Stimulated activated naive B cell treated with anti-CD40 and anti-IgM and Interleukin-4, amounts not matched to agents 10 μg/mL and 1 μg/mL and 100 μg/mL, for 72 hours (primary cell): Measurements from ENCODE around the gene CBFA2T3.
"Not testable (repeated sequence)": the region's sequence is repeated elsewhere in the genome, so short reads cannot be mapped to it uniquely, and the experiment has no call there.

Experiments
- ATAC-seq, 2 donors: fragments of 150-1000 bp; cut with Tn5 transposase; replicated peaks; 2 replicates each; pipeline ENCODE4 v1.10.0; 2021; ENCODE audit warnings: moderate library complexity in 1 of 2
- DNase-seq: peaks from one replicate; pipeline ENCODE4 v3.0.0; 2021
- H3K27ac Mint-ChIP-seq: one replicate; pipeline ENCODE4 v1.8.0; 2022; ENCODE audit warnings: mild to moderate bottlenecking, mixed read lengths
- H3K27me3 Mint-ChIP-seq, 2 donors: one replicate each; pipeline ENCODE4 v1.8.0; 2022; ENCODE audit warnings: mixed read lengths in 2 of 2
- H3K36me3 Mint-ChIP-seq, 2 donors: one replicate each; pipeline ENCODE4 v1.8.0; 2022; ENCODE audit warnings: mixed read lengths in 2 of 2, mild to moderate bottlenecking in 1 of 2
- H3K4me1 Mint-ChIP-seq, 2 donors: one replicate each; pipeline ENCODE4 v1.8.0; 2022; ENCODE audit warnings: mixed read lengths in 2 of 2, mild to moderate bottlenecking in 1 of 2
- H3K4me3 Mint-ChIP-seq, 2 donors: one replicate each; pipeline ENCODE4 v1.8.0; 2022; ENCODE audit warnings: mild to moderate bottlenecking in 2 of 2, mixed read lengths in 2 of 2, moderate library complexity in 1 of 2
- H3K9me3 Mint-ChIP-seq, 2 donors: one replicate each; pipeline ENCODE4 v1.8.0; 2022; ENCODE audit warnings: mixed read lengths in 2 of 2, mild to moderate bottlenecking in 1 of 2

CBFA2T3 gene

GRCh38 chr16:89007371-89008249 lies 30.6 kb upstream of the CBFA2T3 start:
- Mint-ChIP-seq H3K4me1 (peaks cover 19 to 35% of the 10 kb centered on the region in 2 donors), H3K27ac (no peak overlapping the region), H3K9me3 (peaks cover 0 to 12% of the 10 kb centered on the region in 2 donors), H3K27me3 (peaks cover 62 to 67% of the 10 kb centered on the region in 2 donors), H3K36me3 (peaks cover 0 to 2% of the 10 kb centered on the region in 2 donors), H3K4me3 (no peak overlapping the region)
- DNase-seq (no peak), ATAC-seq (no peak)

- Mint-ChIP-seq H3K4me3 (no peak overlapping the region), H3K36me3 (peaks cover under 1 to 2% of the 10 kb centered on the region in 2 donors), H3K27ac (peak overlapping the region; percentile 37), H3K9me3 (peaks cover 2 to 4% of the 10 kb centered on the region in 2 donors), H3K27me3 (peaks cover 54 to 66% of the 10 kb centered on the region in 2 donors), H3K4me1 (peaks cover 19 to 35% of the 10 kb centered on the region in 2 donors)
- DNase-seq (no peak), ATAC-seq (no peak)
These were observed 29.2 kb upstream of the CBFA2T3 start for GRCh38 chr16:89006036-89006752.

GRCh38 chr16:89005201-89006035 lies 28.4 kb upstream of the CBFA2T3 start:
- peaks cover 4 to 5% of the 10 kb centered on the region in 2 donors for H3K9me3 Mint-ChIP-seq
- H3K27me3 Mint-ChIP-seq: peaks cover 58 to 72% of the 10 kb centered on the region in 2 donors
- no peak overlapping the region for H3K4me3 Mint-ChIP-seq

GRCh38 chr16:89004209-89004831 lies 27.3 kb upstream of the CBFA2T3 start:
- H3K27ac Mint-ChIP-seq: no peak overlapping the region
- peaks cover 21 to 30% of the 10 kb centered on the region in 2 donors for H3K4me1 Mint-ChIP-seq
- ATAC-seq (peak; percentile 64 to 66), DNase-seq (no peak)
- H3K9me3 Mint-ChIP-seq: peaks cover 1 to 8% of the 10 kb centered on the region in 2 donors
- peaks cover 54 to 68% of the 10 kb centered on the region in 2 donors for H3K27me3 Mint-ChIP-seq
- H3K4me3 Mint-ChIP-seq: peak overlapping the region; percentile 1 to 59
- peaks cover 6 to 13% of the 10 kb centered on the region in 2 donors for H3K36me3 Mint-ChIP-seq

More at GRCh38 chr16:89005201-89006035, 28.4 kb upstream of the CBFA2T3 start:
- Mint-ChIP-seq H3K4me1 (peaks cover 19 to 35% of the 10 kb centered on the region in 2 donors), H3K36me3 (peaks cover 2 to 6% of the 10 kb centered on the region in 2 donors), H3K27ac (peak overlapping the region; percentile 37)
- DNase-seq: no peak
- ATAC-seq: no peak

DNA sequence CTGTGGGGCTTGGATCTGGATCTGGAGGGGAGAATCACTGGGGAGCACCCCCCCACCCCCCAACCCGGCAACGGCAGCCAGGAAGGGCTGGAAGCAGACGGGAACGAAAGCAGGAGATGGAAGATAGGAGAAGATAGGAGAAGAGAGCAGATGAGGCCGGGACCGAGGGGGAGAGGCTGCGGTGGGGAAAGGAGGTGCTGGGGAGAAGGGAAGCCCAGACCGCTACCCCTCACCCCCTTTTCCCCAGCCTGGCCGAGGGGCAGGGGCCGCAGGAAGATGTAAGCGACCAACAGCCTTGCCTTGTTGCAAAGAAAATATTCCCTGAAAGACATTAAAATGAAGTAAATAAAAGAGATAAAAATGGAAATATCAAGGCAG lies 26.8 kb upstream of the CBFA2T3 start:
- peaks cover 55 to 69% of the 10 kb centered on the region in 2 donors for H3K27me3 Mint-ChIP-seq
- ATAC-seq (no peak), DNase-seq (no peak)
- H3K27ac Mint-ChIP-seq: no peak overlapping the region
- H3K4me3 Mint-ChIP-seq: peak overlapping the region in 1 of 2 donors; percentile 36
- H3K4me1 Mint-ChIP-seq: peaks cover 24 to 29% of the 10 kb centered on the region in 2 donors
- H3K36me3 Mint-ChIP-seq: peaks cover 6 to 18% of the 10 kb centered on the region in 2 donors
- H3K9me3 Mint-ChIP-seq: peaks cover 5 to 12% of the 10 kb centered on the region in 2 donors

DNA sequence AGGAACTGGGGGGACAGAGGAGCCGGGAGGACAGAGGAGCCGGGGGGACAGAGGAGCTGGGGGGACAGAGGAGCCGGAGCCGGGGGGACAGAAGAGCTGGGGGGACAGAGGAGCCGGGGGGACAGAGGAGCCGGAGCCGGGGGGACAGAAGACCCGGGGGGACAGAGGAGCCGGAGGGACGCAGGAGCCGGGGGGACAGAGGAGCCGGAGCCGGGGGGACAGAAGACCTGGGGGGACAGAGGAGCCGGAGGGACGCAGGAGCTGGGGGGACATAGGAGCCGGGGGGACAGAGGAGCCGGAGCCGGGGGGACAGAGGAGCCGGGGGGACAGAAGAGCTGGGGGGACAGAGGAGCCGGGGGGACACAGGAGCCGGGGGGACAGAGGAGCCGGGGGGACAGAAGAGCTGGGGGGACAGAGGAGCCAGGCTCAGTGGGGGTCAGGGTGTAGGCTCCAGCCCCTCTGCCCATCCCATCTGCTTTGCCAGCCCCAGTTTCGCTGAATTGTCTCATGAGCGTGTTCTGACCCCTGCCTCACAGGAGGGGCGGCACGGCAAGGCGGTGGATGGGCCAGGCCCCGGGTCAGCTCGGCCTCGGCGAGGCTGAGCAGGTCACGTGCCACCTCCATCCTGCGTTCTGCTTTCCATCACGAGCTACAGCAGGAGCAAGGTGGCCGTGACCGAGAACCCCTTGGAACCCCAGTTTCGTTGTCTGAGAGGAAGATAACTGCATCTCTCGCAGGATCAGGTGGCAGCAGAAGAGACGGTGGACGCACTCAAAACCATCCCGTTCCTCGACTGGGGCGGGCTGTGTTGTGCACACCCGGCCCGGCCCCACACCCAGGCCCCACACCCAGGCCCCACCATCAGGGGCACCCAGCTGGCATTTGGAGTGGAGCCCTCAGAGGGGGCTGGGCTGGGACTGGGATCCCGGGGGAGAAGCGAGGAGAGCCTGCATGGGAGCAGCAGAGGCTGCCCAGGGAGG lies 26.1 kb upstream of the CBFA2T3 start:
- peaks cover 50 to 66% of the 10 kb centered on the region in 2 donors for H3K27me3 Mint-ChIP-seq

GRCh38 chr16:89002081-89002480 lies 25.1 kb upstream of the CBFA2T3 start:
- not testable (repeated sequence) for ATAC-seq, H3K27ac Mint-ChIP-seq, H3K4me3 Mint-ChIP-seq, DNase-seq
- Mint-ChIP-seq H3K36me3 (peaks cover 6 to 23% of the 10 kb centered on the region in 2 donors), H3K4me1 (peaks cover 24% of the 10 kb centered on the region in 2 donors), H3K27me3 (peaks cover 43 to 57% of the 10 kb centered on the region in 2 donors), H3K9me3 (peaks cover 12 to 19% of the 10 kb centered on the region in 2 donors)

More for the DNA sequence above, 26.1 kb upstream of the CBFA2T3 start:
- DNase-seq (no peak), ATAC-seq (no peak)
- H3K27ac Mint-ChIP-seq: no peak overlapping the region
- peak overlapping the region; percentile 14 to 36 for H3K4me3 Mint-ChIP-seq
- peaks cover 6 to 18% of the 10 kb centered on the region in 2 donors for H3K36me3 Mint-ChIP-seq
- H3K9me3 Mint-ChIP-seq: peaks cover 7 to 13% of the 10 kb centered on the region in 2 donors
- H3K4me1 Mint-ChIP-seq: peaks cover 24 to 29% of the 10 kb centered on the region in 2 donors

- H3K36me3 Mint-ChIP-seq: peaks cover 6 to 23% of the 10 kb centered on the region in 2 donors
- ATAC-seq (no peak), DNase-seq (no peak)
- no peak overlapping the region for H3K4me3 Mint-ChIP-seq
- H3K4me1 Mint-ChIP-seq: peaks cover 24% of the 10 kb centered on the region in 2 donors
- H3K27ac Mint-ChIP-seq: no peak overlapping the region
- peaks cover 43 to 57% of the 10 kb centered on the region in 2 donors for H3K27me3 Mint-ChIP-seq
- H3K9me3 Mint-ChIP-seq: peaks cover 12 to 19% of the 10 kb centered on the region in 2 donors
These were observed 24.4 kb upstream of the CBFA2T3 start for GRCh38 chr16:89001117-89002027.

DNA sequence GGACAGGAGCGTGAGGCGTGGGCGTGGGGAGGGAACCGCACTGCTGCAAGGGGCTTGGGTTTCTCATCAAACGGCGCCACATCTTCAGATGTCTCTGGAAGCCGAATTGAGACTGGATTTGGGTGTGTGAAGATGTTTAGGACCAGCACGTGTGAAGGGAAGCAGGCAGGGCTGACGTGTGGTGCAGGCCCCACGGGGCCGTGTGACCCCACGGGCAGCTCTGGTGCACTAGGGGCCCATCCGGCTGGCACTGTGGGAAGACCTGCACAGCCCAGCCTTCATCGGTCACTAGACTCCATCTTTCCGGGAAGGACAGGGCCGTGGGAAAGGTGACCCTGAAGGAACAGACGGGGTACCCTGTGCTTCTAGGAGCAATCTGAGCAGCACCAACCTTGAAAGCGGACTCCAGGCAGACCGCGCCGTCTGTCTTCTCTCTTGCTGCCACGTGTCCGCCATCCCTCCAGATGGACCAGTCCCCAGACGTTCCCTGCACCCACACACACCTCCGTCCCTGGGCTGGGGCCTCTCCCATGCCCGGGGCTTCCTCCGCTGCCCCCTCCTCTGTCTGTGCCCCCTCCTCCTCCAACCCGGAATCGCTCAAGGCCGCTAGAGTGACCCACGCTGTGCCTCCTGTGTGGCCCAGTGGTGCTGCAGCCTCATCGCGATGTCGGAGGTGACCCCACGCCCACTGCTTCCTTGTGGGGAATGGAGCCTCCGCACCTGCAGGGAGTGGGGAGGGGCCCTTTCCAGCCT lies 23.4 kb upstream of the CBFA2T3 start:
- no peak overlapping the region for H3K27ac Mint-ChIP-seq
- H3K27me3 Mint-ChIP-seq: peaks cover 36 to 49% of the 10 kb centered on the region in 2 donors
- peaks cover 6 to 23% of the 10 kb centered on the region in 2 donors for H3K36me3 Mint-ChIP-seq
- H3K4me3 Mint-ChIP-seq: no peak overlapping the region
- peaks cover 12 to 19% of the 10 kb centered on the region in 2 donors for H3K9me3 Mint-ChIP-seq
- H3K4me1 Mint-ChIP-seq: peaks cover 22 to 24% of the 10 kb centered on the region in 2 donors
- ATAC-seq (no peak), DNase-seq (no peak)

DNA sequence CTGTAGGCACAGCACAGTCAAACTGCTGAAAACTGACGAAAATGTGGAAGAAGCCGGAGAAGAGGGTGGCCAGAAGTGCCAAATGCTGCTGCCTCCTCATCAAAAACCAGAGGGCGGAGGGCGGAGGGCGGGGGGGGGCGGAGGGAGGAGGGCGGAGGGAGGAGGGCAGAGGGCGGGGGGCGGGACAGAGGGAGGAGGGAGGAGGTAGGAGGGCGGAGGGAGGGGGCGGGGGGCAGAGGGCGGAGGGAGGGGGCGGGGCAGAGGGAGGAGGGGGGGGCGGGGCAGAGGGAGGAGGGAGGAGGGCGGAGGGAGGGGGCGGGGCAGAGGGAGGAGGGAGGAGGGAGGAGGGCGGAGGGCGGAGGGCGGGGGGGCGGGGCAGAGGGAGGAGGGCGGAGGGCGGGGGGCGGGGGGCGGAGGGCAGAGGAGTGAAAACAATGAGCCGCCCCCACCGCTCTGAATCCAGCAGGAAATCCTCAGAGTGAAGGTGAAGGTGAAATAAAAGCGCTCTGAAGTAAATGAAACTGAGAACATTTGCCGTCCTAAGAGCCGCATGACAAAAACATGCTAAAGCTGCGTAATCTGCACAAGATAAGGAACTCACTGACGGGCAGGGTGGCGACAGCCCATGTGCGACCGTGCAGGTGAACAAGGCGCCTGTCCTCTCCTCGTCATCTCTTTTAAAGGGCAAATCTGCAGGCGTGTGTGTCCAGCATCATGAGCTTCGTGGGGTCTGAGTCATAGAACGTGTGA lies 22.6 kb upstream of the CBFA2T3 start:
- Mint-ChIP-seq H3K27ac (no peak overlapping the region), H3K4me1 (peaks cover 22 to 24% of the 10 kb centered on the region in 2 donors), H3K4me3 (no peak overlapping the region), H3K36me3 (peaks cover 4 to 23% of the 10 kb centered on the region in 2 donors), H3K9me3 (peaks cover 12 to 19% of the 10 kb centered on the region in 2 donors), H3K27me3 (peaks cover 33 to 42% of the 10 kb centered on the region in 2 donors)
- DNase-seq (no peak), ATAC-seq (peak in 1 of 2 donors; percentile 44)
